ENCODE data around the gene TP53. TPM values are rescaled to one million over a fixed set of nuclear protein-coding genes. Genes with fewer than 3 reads are reported as not detected.
A peak's percentile ranks its signal among the peaks of the same experiment; 100 is the strongest.

TP53 gene
- total RNA-seq, 1 donor from 2014 or later: 41.7 TPM

DNA sequence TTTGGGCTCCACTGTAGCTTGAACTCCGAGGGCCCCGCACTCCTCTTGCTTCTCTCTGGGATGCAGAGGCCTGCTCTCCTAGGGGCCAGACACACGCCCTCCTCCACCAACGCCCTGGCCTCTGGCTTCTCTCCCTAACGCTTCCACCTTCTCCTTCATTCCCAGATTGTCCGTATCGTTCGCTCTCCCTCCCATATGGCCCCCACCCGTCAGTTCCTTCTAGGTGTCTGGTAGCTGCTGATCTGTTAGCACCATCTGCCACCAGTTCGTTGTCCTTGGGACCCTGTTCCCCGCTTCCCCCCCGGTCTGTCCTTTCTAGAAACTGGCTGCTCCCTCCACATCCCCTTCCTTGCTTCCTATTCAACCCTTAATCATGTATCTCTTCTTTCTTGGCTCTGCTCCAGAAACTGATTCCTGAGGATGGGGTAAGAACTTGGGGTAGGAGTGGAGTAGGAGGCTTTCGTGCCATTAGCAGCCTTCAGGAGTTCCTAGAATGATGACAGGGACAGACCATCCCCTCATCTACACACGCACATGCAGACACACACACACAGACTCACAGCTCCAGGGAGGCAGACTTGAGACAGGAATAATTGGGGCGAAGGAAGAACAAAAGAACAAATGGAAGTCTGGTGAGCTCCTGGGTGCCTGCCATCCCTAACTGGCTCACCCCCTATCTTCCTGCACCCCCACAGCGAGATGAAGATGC lies 32.3 kb downstream of the TP53 start:
- Histone ChIP-seq H3K36me3 (no peaks in the 10 kb centered on the region), H3K4me3 (no peak overlapping the region), H3K27me3 (peaks cover 21% of the 10 kb centered on the region), H3K27ac (no peak overlapping the region), H3K9me3 (no peaks in the 10 kb centered on the region), H3K4me1 (peaks cover 17% of the 10 kb centered on the region)
- intact Hi-C loops (cut with DNase I): no loop called here
- TF ChIP-seq, protein P1, sequence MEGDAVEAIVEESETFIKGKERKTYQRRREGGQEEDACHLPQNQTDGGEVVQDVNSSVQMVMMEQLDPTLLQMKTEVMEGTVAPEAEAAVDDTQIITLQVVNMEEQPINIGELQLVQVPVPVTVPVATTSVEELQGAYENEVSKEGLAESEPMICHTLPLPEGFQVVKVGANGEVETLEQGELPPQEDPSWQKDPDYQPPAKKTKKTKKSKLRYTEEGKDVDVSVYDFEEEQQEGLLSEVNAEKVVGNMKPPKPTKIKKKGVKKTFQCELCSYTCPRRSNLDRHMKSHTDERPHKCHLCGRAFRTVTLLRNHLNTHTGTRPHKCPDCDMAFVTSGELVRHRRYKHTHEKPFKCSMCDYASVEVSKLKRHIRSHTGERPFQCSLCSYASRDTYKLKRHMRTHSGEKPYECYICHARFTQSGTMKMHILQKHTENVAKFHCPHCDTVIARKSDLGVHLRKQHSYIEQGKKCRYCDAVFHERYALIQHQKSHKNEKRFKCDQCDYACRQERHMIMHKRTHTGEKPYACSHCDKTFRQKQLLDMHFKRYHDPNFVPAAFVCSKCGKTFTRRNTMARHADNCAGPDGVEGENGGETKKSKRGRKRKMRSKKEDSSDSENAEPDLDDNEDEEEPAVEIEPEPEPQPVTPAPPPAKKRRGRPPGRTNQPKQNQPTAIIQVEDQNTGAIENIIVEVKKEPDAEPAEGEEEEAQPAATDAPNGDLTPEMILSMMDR (IDR thresholded peaks at IDR 0.05): no peak
- DNase-seq (no peak), ATAC-seq (no peak)

DNA sequence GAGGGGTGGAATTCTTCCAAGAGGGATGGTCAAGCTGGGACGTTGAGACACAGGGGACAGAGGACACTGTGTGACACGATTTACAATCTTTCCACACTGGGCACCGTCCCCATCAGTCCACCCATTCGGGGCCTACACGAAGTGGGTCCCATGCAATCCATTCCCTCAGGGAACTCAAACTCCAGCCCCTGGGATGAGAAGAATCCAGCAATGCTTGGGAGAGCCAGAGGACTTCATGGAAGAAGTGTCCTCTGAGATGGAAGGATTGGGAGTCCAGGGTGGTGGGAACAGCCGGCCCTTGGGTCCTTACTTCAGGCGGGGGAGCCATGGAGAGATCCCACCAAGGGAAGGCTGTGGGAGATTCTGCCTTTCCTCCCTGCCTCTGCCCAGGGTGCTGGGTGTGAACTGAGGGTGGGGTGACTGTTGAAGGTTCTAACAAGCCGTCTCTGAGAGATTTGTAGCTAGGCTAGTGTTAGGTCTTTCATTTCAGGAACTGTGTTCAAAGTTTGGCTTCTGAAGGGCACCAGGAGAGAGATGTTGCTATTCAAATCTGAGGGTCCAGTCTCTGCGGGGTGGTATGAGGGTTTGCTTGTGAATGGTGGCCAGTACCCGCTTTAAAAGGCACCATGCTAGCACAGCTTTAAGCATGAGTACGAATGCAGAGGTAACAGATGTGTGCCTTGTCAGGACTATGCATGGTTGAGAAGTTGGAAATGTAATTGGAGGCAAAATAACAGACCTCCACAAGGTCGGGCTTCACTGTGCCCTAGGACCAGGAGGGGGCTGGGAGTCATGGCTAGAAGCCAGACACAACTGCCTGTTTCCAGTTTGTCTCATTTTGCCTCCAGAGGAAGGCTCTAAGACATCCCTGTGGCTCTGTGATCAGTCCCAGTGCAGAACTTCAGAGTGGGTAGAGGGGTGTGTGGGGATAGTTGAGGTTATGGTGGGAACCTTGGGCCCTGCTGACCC lies 34.6 kb downstream of the TP53 start:
- DNase-seq (no peak), ATAC-seq (no peak)
- intact Hi-C loops (cut with DNase I): no loop called here
- no peaks in the 10 kb centered on the region for H3K36me3 ChIP-seq
- no peak overlapping the region for H3K4me3 ChIP-seq
- no peaks in the 10 kb centered on the region for H3K9me3 ChIP-seq
- peaks cover 17% of the 10 kb centered on the region for H3K4me1 ChIP-seq
- H3K27ac ChIP-seq: no peak overlapping the region
- peaks cover 25% of the 10 kb centered on the region for H3K27me3 ChIP-seq
- TF ChIP-seq, protein P1 (IDR thresholded peaks at IDR 0.05): no peak

DNA sequence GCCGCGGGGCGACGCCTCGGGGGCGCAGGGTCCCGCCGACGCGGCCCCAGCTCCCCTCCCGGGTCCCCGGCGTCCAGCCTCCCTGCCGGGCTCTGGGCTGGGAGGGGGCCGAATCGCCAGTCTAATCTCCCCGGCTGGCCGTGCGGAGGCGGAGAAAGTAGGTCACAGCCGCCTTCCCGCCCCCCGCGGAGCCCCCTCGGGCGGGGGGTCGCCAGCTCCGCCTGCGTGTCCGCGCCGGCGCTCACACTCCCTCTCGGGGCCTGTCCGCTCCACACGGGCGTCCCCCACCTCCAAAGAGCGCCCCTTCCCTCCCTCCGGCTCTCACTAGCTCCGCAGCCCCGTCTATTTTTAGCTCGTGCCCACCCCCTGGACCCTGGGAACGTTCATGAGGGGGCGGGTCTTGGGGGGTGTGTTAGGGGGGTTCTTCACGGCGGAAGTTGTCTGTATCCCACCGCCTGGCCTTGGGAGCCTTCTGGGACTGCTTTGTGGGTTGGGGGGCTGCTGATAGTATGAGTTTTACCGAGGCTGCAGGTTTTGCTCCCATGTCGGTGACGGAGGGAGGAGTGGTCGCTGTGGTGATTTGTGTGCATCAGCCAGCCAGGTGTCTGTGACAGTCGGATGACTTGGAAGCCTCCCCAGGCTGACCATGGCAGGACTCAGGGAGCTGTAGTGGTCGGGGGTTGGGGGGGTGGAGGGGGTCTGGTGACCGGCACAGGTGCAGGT lies 35.5 kb downstream of the TP53 start:
- Histone ChIP-seq H3K4me1 (peaks cover 17% of the 10 kb centered on the region), H3K27me3 (peaks cover 25% of the 10 kb centered on the region), H3K4me3 (peak overlapping the region; percentile 53), H3K9me3 (no peaks in the 10 kb centered on the region), H3K36me3 (no peaks in the 10 kb centered on the region), H3K27ac (no peak overlapping the region)
- DNase-seq: no peak
- TF ChIP-seq, protein P1 (IDR thresholded peaks at IDR 0.05): no peak
- no peak for ATAC-seq
- intact Hi-C loops (cut with DNase I): no loop called here

DNA sequence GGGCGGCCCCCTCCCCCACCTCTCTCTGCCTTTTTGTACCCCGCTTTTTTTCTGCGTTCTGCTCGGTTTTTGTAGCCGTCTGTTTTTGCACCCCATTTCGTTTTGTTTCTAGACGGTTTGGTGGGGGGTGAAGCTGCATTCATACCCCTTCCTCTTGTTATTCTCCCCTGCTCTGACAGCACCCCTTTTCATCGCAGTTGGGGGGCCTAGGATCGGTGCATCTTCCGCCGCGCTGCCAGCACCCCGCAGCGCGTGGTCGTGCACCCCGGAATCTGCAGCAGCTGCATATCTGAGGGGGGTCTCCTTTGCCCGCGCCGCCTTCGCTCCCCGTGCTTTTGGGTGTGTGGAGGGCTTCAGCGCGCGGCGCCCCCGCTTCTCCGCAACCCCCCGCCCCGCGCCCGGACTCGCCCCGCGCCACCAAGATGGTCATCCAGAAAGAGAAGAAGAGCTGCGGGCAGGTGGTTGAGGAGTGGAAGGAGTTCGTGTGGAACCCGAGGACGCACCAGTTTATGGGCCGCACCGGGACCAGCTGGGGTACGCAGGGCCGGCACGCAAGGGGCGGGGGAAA lies 36.1 kb downstream of the TP53 start:
- ATAC-seq (no peak), DNase-seq (no peak)
- Histone ChIP-seq H3K36me3 (no peaks in the 10 kb centered on the region), H3K4me1 (peaks cover 17% of the 10 kb centered on the region), H3K4me3 (peak overlapping the region; percentile 53), H3K9me3 (no peaks in the 10 kb centered on the region), H3K27me3 (peaks cover 25% of the 10 kb centered on the region), H3K27ac (no peak overlapping the region)
- intact Hi-C loops (cut with DNase I): no loop called here
- TF ChIP-seq, protein P1 (IDR thresholded peaks at IDR 0.05): no peak

DNA sequence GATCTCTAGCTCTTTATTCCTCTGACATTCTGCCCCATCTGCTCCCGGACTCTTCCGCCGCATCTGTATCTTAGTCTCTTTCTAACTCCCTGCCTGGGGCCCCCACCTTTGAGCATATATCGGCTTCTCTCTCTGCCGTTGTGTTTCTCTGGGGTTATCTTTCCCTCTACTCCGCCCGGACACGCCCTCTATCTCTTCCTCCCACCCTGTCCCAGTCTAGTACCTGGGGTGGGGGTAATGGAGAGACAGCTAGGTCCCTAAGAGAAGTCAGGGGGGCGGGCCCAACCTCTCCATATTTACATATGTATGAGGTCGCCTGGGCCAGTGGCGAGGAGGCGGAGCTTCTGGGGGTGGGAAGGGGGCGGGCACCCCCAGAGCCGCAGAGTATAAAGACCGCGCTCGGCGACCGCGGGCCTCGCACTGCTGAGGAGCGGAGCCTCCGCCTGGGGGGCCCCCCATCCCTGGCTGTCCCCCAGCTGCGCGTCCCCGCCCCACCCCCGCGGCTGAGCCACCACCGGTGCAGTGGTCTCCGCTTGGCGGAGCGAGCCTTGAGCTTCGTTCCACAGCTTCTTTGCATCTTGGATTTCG lies 36.7 kb downstream of the TP53 start, which contains the start of gene ATP1B2:
Gene ATP1B2, plus strand, starts transcription at position 418 of the 588 bp plus-strand sequence. CDS start 593 bp downstream, outside the sequence.
- TF ChIP-seq, protein P1 (IDR thresholded peaks at IDR 0.05): no peak
- Histone ChIP-seq H3K9me3 (no peaks in the 10 kb centered on the region), H3K27ac (no peak within 1 kb of the TSS), H3K4me1 (peaks cover 17% of the 10 kb centered on the region), H3K27me3 (peaks cover 25% of the 10 kb centered on the region), H3K4me3 (peak within 1 kb of the TSS; percentile 53), H3K36me3 (no peaks in the 10 kb centered on the region)
- DNase-seq (peak; percentile 78), ATAC-seq (peak; percentile 78)
- intact Hi-C loops (cut with DNase I): no loop called here

All from upper lobe of right lung (tissue), 1 donor.